Activated CD4-positive, alpha-beta memory T cell treated with anti-CD3 and anti-CD28 coated beads, Interleukin-2, amount 10 ng/mL, durations not matched to agents 7 days and 5 days (primary cell): Measurements from ENCODE around the gene MACROD1. TPM values are rescaled to one million over a fixed set of nuclear protein-coding genes. Genes with fewer than 3 reads are reported as not detected.

Source experiments
- CTCF ChIA-PET: fragments of 350-600 bp; sonication (Branson Sonifier 250); formaldehyde crosslinking; loops from one replicate; lab custom pipeline; 2021; ENCODE audit warnings: antibody characterized with exemption, inconsistent platforms; lab: Charles Lee
- POLR2A ChIA-PET: fragments of 350-600 bp; sonication (Branson Sonifier 250); formaldehyde crosslinking; loops from one replicate; lab custom pipeline; 2021; ENCODE audit warnings: antibody characterized with exemption; lab: Charles Lee
- DNase-seq: peaks from one replicate; pipeline ENCODE4 v3.0.0-alpha.2; 2020
- H3K27ac Mint-ChIP-seq: one replicate; pipeline ENCODE4 v1.8.0; 2021; ENCODE audit warnings: mild to moderate bottlenecking, mixed read lengths
- H3K27me3 Mint-ChIP-seq: one replicate; pipeline ENCODE4 v1.8.0; 2021; ENCODE audit warnings: mixed read lengths
- H3K36me3 Mint-ChIP-seq: one replicate; pipeline ENCODE4 v1.8.0; 2021; ENCODE audit warnings: low read depth, mixed read lengths
- H3K4me1 Mint-ChIP-seq: one replicate; pipeline ENCODE4 v1.8.0; 2021; ENCODE audit warnings: mixed read lengths
- H3K4me3 Mint-ChIP-seq: one replicate; pipeline ENCODE4 v1.8.0; 2021; ENCODE audit warnings: mild to moderate bottlenecking, mixed read lengths
- H3K9me3 Mint-ChIP-seq: one replicate; pipeline ENCODE4 v1.8.0; 2021; ENCODE audit warnings: mixed read lengths
- total RNA-seq, 2 experiments: library from RNA; stranded (reverse); gene quantifications; one replicate each; pipeline ENCODE4 v1.2.3, GENCODE V29; 2021

Gene MACROD1
- 1 to 10 TPM; 8.8 to 9.1 TPM for total RNA-seq

GRCh38 chr11:64165842-64166635 is at the start of gene MACROD1:
TSS of gene MACROD1 (minus strand) at chr11:64166113. CDS start at chr11:64165994, 119 bp downstream.
- ChIA-PET POLR2A (interaction anchor here (0.8 to 6.3 kb wide), 10 partner anchors 12 to 1325 kb away, joined by 3 to 51 read pairs (median 3); partner anchors contain the start of genes FERMT3 and STIP1), CTCF (interaction anchor here (0.9 to 1.7 kb wide), 5 partner anchors 13 to 41 kb away, joined by 3 to 5 read pairs (median 4); partner anchors contain the start of gene FERMT3)
- H3K36me3 Mint-ChIP-seq, result no peaks in the 10 kb centered on the region
- H3K4me3 Mint-ChIP-seq, result peak within 1 kb of the TSS; percentile 84
- DNase-seq, result peak; percentile 84
- no peaks in the 10 kb centered on the region for H3K27me3 Mint-ChIP-seq
- no peaks in the 10 kb centered on the region for H3K9me3 Mint-ChIP-seq
- H3K27ac Mint-ChIP-seq, result no peak within 1 kb of the TSS
- peaks cover 10% of the 10 kb centered on the region for H3K4me1 Mint-ChIP-seq

GRCh38 chr11:64211181-64211872 is 45.4 kb upstream of the MACROD1 start:
- Mint-ChIP-seq H3K27ac (no peak overlapping the region), H3K9me3 (no peaks in the 10 kb centered on the region), H3K27me3 (no peaks in the 10 kb centered on the region), H3K36me3 (peaks cover 70% of the 10 kb centered on the region), H3K4me1 (peaks cover 40% of the 10 kb centered on the region), H3K4me3 (no peak overlapping the region)
- CTCF ChIA-PET, result interaction anchor here (0.8 kb wide), 1 partner anchor 15 kb away, joined by 3 read pairs; the partner anchor contains the start of genes NUDT22 and TRPT1
- POLR2A ChIA-PET, result interaction anchor here (1.3 to 11.9 kb wide), 5 partner anchors 9 to 59 kb away, joined by 3 to 275 read pairs (median 11); partner anchors contain the start of genes FKBP2, NUDT22, STIP1 and TRPT1
- no peak for DNase-seq

- Mint-ChIP-seq H3K36me3 (peaks cover 77% of the 10 kb centered on the region), H3K4me3 (no peak overlapping the region), H3K27me3 (no peaks in the 10 kb centered on the region), H3K27ac (no peak overlapping the region), H3K9me3 (no peaks in the 10 kb centered on the region), H3K4me1 (peaks cover 49% of the 10 kb centered on the region)
- CTCF ChIA-PET, result interaction anchor here (0.8 kb wide), 1 partner anchor 61 kb away, joined by 4 read pairs; no protein-coding TSS in a partner anchor
- POLR2A ChIA-PET, result interaction anchor here (0.5 to 11.9 kb wide), 6 partner anchors 10 to 91 kb away, joined by 3 to 275 read pairs (median 8); partner anchors contain the start of genes FKBP2, NUDT22, STIP1 and TRPT1
- DNase-seq, result no peak
Measured at GRCh38 chr11:64210301-64211020, 44.5 kb upstream of the MACROD1 start.

GRCh38 chr11:64209563-64209843 is 43.6 kb upstream of the MACROD1 start:
- Mint-ChIP-seq H3K9me3 (no peaks in the 10 kb centered on the region), H3K4me1 (peaks cover 53% of the 10 kb centered on the region), H3K27ac (peak overlapping the region; percentile 96), H3K27me3 (no peaks in the 10 kb centered on the region), H3K36me3 (peaks cover 74% of the 10 kb centered on the region), H3K4me3 (no peak overlapping the region)
- DNase-seq, result no peak
- CTCF ChIA-PET, result no interaction called here
- POLR2A ChIA-PET, result interaction anchor here (1.2 to 11.9 kb wide), 4 partner anchors 11 to 61 kb away, joined by 3 to 275 read pairs (median 180); partner anchors contain the start of genes NUDT22, STIP1 and TRPT1

GRCh38 chr11:64208796-64209562 is 43.1 kb upstream of the MACROD1 start:
- peak overlapping the region; percentile 96 for H3K27ac Mint-ChIP-seq
- H3K27me3 Mint-ChIP-seq, result no peaks in the 10 kb centered on the region
- H3K36me3 Mint-ChIP-seq, result peaks cover 77% of the 10 kb centered on the region
- ChIA-PET POLR2A (interaction anchor here (1.1 to 11.9 kb wide), 10 partner anchors 12 to 343 kb away, joined by 3 to 275 read pairs (median 48); partner anchors contain the start of genes CATSPERZ, DNAJC4, ESRRA and FKBP2), CTCF (interaction anchor here (5.4 to 7.0 kb wide), 2 partner anchors 23 to 94 kb away, joined by 71 to 154 read pairs; partner anchors contain the start of genes CATSPERZ, ESRRA and STIP1)
- DNase-seq, result no peak
- peak overlapping the region; percentile 51 for H3K4me3 Mint-ChIP-seq
- H3K9me3 Mint-ChIP-seq, result no peaks in the 10 kb centered on the region
- peaks cover 58% of the 10 kb centered on the region for H3K4me1 Mint-ChIP-seq

GRCh38 chr11:64208086-64208795 is 42.3 kb upstream of the MACROD1 start:
- Mint-ChIP-seq H3K36me3 (peaks cover 81% of the 10 kb centered on the region), H3K9me3 (no peaks in the 10 kb centered on the region), H3K27me3 (no peaks in the 10 kb centered on the region), H3K4me1 (peaks cover 61% of the 10 kb centered on the region), H3K27ac (peak overlapping the region; percentile 96), H3K4me3 (peak overlapping the region; percentile 86)
- CTCF ChIA-PET, result interaction anchor here (1.5 to 7.0 kb wide), 6 partner anchors 20 to 134 kb away, joined by 5 to 154 read pairs (median 25); partner anchors contain the start of genes CATSPERZ, DNAJC4, ESRRA and NUDT22
- DNase-seq, result no peak
- POLR2A ChIA-PET, result interaction anchor here (1.1 to 11.9 kb wide), 16 partner anchors 13 to 537 kb away, joined by 3 to 275 read pairs (median 20); partner anchors contain the start of genes BAD, CATSPERZ, DNAJC4 and ESRRA

GRCh38 chr11:64207256-64208085 is 41.6 kb upstream of the MACROD1 start:
- peaks cover 60% of the 10 kb centered on the region for H3K4me1 Mint-ChIP-seq
- DNase-seq, result peak; percentile 88
- H3K36me3 Mint-ChIP-seq, result peaks cover 81% of the 10 kb centered on the region
- no peaks in the 10 kb centered on the region for H3K9me3 Mint-ChIP-seq
- H3K4me3 Mint-ChIP-seq, result peak overlapping the region; percentile 86
- H3K27ac Mint-ChIP-seq, result peak overlapping the region; percentile 96
- CTCF ChIA-PET, result interaction anchor here (0.6 to 7.0 kb wide), 14 partner anchors 8 to 149 kb away, joined by 3 to 154 read pairs (median 8); partner anchors contain the start of genes BAD, CATSPERZ, DNAJC4 and ESRRA
- POLR2A ChIA-PET, result interaction anchor here (0.6 to 11.9 kb wide), 24 partner anchors 13 to 1326 kb away, joined by 3 to 275 read pairs (median 10); partner anchors contain the start of genes BAD, CATSPERZ, DNAJC4 and ESRRA
- no peaks in the 10 kb centered on the region for H3K27me3 Mint-ChIP-seq

GRCh38 chr11:64206457-64207255 is 40.7 kb upstream of the MACROD1 start, which contains the start of gene FERMT3:
TSS of gene FERMT3 (plus strand) at chr11:64206721. CDS start at chr11:64207365, 644 bp downstream.
- Mint-ChIP-seq H3K36me3 (peaks cover 80% of the 10 kb centered on the region), H3K4me1 (peaks cover 55% of the 10 kb centered on the region), H3K9me3 (no peaks in the 10 kb centered on the region), H3K27me3 (no peaks in the 10 kb centered on the region), H3K4me3 (peak within 1 kb of the TSS; percentile 86), H3K27ac (peak within 1 kb of the TSS; percentile 96)
- POLR2A ChIA-PET, result interaction anchor here (0.6 to 11.9 kb wide), 28 partner anchors 14 to 1325 kb away, joined by 3 to 275 read pairs (median 8); partner anchors contain the start of genes BAD, CATSPERZ, CCDC88B and DNAJC4
- CTCF ChIA-PET, result interaction anchor here (0.6 to 7.0 kb wide), 18 partner anchors 9 to 150 kb away, joined by 3 to 154 read pairs (median 6); partner anchors contain the start of genes BAD, CATSPERZ, DNAJC4 and ESRRA
- DNase-seq, result peak; percentile 86

- H3K36me3 Mint-ChIP-seq, result peaks cover 85% of the 10 kb centered on the region
- CTCF ChIA-PET, result interaction anchor here (0.7 to 7.0 kb wide), 26 partner anchors 9 to 156 kb away, joined by 3 to 154 read pairs (median 6); partner anchors contain the start of genes BAD, CATSPERZ, DNAJC4 and ESRRA
- DNase-seq, result peak; percentile 84
- H3K4me1 Mint-ChIP-seq, result peaks cover 52% of the 10 kb centered on the region
- peak overlapping the region; percentile 81 for H3K27ac Mint-ChIP-seq
- H3K4me3 Mint-ChIP-seq, result peak overlapping the region; percentile 48
- H3K27me3 Mint-ChIP-seq, result no peaks in the 10 kb centered on the region
- H3K9me3 Mint-ChIP-seq, result no peaks in the 10 kb centered on the region
- POLR2A ChIA-PET, result interaction anchor here (0.8 to 11.9 kb wide), 12 partner anchors 14 to 230 kb away, joined by 3 to 275 read pairs (median 21); partner anchors contain the start of genes CATSPERZ, CCDC88B, COX8A and ESRRA
Measured at GRCh38 chr11:64204464-64204989, 38.6 kb upstream of the MACROD1 start.
